CD14-positive monocyte (primary cell): ENCODE data around the gene KRT82. TPM values are rescaled to one million over a fixed set of nuclear protein-coding genes. Genes with fewer than 3 reads are reported as not detected.
"Not testable (repeated sequence)": the region's sequence is repeated elsewhere in the genome, so short reads cannot be mapped to it uniquely, and the experiment has no call there.

Experiments
- DNase-seq, 3 donors: peaks; one replicate each; pipeline ENCODE4 v3.0.0-alpha.2; 2011 to 2022
- H2AFZ ChIP-seq: 2 replicates; pipeline ENCODE4 v1.6.0; 2012; ENCODE audit warnings: mild to moderate bottlenecking, low read depth, low read length, inconsistent platforms; ENCODE audit not compliant: insufficient read depth, poor library complexity, severe bottlenecking
- H3K27ac ChIP-seq, 2 donors: 1 replicate in 1 of 2; 2 replicates in 1 of 2; pipeline ENCODE4 v1.5.1; 2012 to 2013; ENCODE audit warnings: low read length in 2 of 2, control low read depth in 1 of 2, inconsistent platforms in 1 of 2, low read depth in 1 of 2, mild to moderate bottlenecking in 1 of 2
- H3K27me3 ChIP-seq, 2 donors: one replicate each; pipeline versions ENCODE4 v1.6.0 to v1.6.1; 2011 to 2013; ENCODE audit warnings: low read length in 2 of 2; ENCODE audit not compliant: control insufficient read depth in 2 of 2, insufficient read depth in 2 of 2
- H3K36me3 ChIP-seq, 2 donors: replicated peaks in 1 of 2; 1 replicate in 1 of 2; 2 replicates in 1 of 2; pipeline versions ENCODE4 v1.5.1 to v1.6.1; 2012 to 2013; ENCODE audit warnings: low read length in 2 of 2, control low read depth in 1 of 2, inconsistent platforms in 1 of 2, mild to moderate bottlenecking in 1 of 2; ENCODE audit not compliant: insufficient read depth in 2 of 2, control insufficient read depth in 1 of 2
- H3K4me1 ChIP-seq, 2 donors: 1 replicate in 1 of 2; 2 replicates in 1 of 2; pipeline versions ENCODE4 v1.5.1 to v1.6.1; 2012 to 2013; ENCODE audit warnings: low read length in 2 of 2, control low read depth in 1 of 2, inconsistent platforms in 1 of 2, mild to moderate bottlenecking in 1 of 2, moderate library complexity in 1 of 2; ENCODE audit not compliant: insufficient read depth in 2 of 2, control insufficient read depth in 1 of 2
- H3K4me2 ChIP-seq: replicated peaks from 2 replicates; pipeline ENCODE3; 2012; ENCODE audit warnings: low read length, moderate library complexity, mild to moderate bottlenecking; ENCODE audit not compliant: poor library complexity, severe bottlenecking; ENCODE audit errors: extremely low read depth
- H3K4me3 ChIP-seq, 3 experiments: fragments of 200-600 bp in 1 of 3; sonication (generic) in 1 of 3; replicated peaks in 1 of 3; 1 replicate in 2 of 3; 2 replicates in 1 of 3; pipeline ENCODE4 v1.5.1; 2011 to 2013; ENCODE audit warnings: low read length in 3 of 3, mild to moderate bottlenecking in 3 of 3, control low read depth in 2 of 3, low read depth in 2 of 3, inconsistent platforms in 1 of 3, moderate library complexity in 1 of 3
- H3K79me2 ChIP-seq: 2 replicates; pipeline ENCODE4 v1.6.0; 2012; ENCODE audit warnings: mild to moderate bottlenecking, control low read depth, inconsistent platforms, low read length, moderate library complexity; ENCODE audit not compliant: insufficient read depth
- H3K9ac ChIP-seq: 2 replicates; pipeline ENCODE4 v1.6.0; 2017; ENCODE audit warnings: low read length, mild to moderate bottlenecking; ENCODE audit not compliant: insufficient read depth, poor library complexity, severe bottlenecking
- H3K9me3 ChIP-seq, 2 donors: replicated peaks in 1 of 2; 1 replicate in 1 of 2; 2 replicates in 1 of 2; pipeline versions ENCODE4 v1.5.1 to v1.6.1; 2012 to 2013; ENCODE audit warnings: low read length in 2 of 2, control low read depth in 1 of 2; ENCODE audit not compliant: control insufficient read depth in 1 of 2, insufficient read depth in 1 of 2
- H4K20me1 ChIP-seq: 2 replicates; pipeline ENCODE4 v1.6.0; 2012; ENCODE audit warnings: mild to moderate bottlenecking, low read length, control low read depth, moderate library complexity; ENCODE audit not compliant: insufficient read depth
- H3K27ac Mint-ChIP-seq, 7 donors: one replicate each; pipeline ENCODE4 v1.8.0; 2020; ENCODE audit warnings: mild to moderate bottlenecking in 7 of 7, mixed read lengths in 7 of 7, moderate library complexity in 6 of 7, inconsistent platforms in 2 of 7
- H3K27me3 Mint-ChIP-seq, 3 donors: one replicate each; pipeline ENCODE4 v1.8.0; 2021 to 2022; ENCODE audit warnings: low read depth in 3 of 3, mild to moderate bottlenecking in 3 of 3, mixed read lengths in 3 of 3, moderate library complexity in 3 of 3, inconsistent platforms in 1 of 3
- H3K36me3 Mint-ChIP-seq, 2 donors: one replicate each; pipeline ENCODE4 v1.8.0; 2020; ENCODE audit warnings: mixed read lengths in 2 of 2, inconsistent platforms in 1 of 2, mild to moderate bottlenecking in 1 of 2
- H3K4me1 Mint-ChIP-seq: one replicate; pipeline ENCODE4 v1.8.0; 2020; ENCODE audit warnings: mild to moderate bottlenecking, mixed read lengths
- H3K4me3 Mint-ChIP-seq, 2 donors: one replicate each; pipeline ENCODE4 v1.8.0; 2020; ENCODE audit warnings: mild to moderate bottlenecking in 2 of 2, mixed read lengths in 2 of 2, moderate library complexity in 1 of 2
- H3K9me3 Mint-ChIP-seq, 7 donors: one replicate each; pipeline ENCODE4 v1.8.0; 2020 to 2022; ENCODE audit warnings: mixed read lengths in 7 of 7, mild to moderate bottlenecking in 6 of 7, moderate library complexity in 6 of 7, inconsistent platforms in 2 of 7
- WGBS: methylation state at CpG from one replicate; pipeline ENCODE4 v1.1.5; 2013; ENCODE audit warnings: missing lambda C conversion rate; ENCODE audit not compliant: insufficient coverage; 5-methylcytosine and 5-hydroxymethylcytosine counted together
- intact Hi-C, 2 donors: fragments of 100-400 bp; cut with micrococcal nuclease; formaldehyde crosslinking; loops; one replicate each; pipeline versions ENCODE4 v1.15.0 to v1.15.1; 2023
- polyA plus RNA-seq, 3 donors: library from polyadenylated mRNA; depleted of rRNA in 1 of 3; unstranded in 2 of 3; stranded (reverse) in 1 of 3; fragments of 300-500 nt in 2 of 3; fragments of >200 nt in 1 of 3; fragmentation: Illumina TruSeq in 2 of 3; gene quantifications; 1 replicate in 2 of 3; 2 replicates in 1 of 3; pipeline ENCODE4 v1.2.3, GENCODE V29; 2012 to 2021
- TF ChIP-seq, protein P1 (sequence below): fragments of 200-600 bp; IDR thresholded peaks from one replicate; pipeline ENCODE4 v1.8.0; 2022; ENCODE audit warnings: antibody characterized with exemption, mild to moderate bottlenecking

KRT82 gene
- polyA plus RNA-seq, 3 donors: not detected

DNA sequence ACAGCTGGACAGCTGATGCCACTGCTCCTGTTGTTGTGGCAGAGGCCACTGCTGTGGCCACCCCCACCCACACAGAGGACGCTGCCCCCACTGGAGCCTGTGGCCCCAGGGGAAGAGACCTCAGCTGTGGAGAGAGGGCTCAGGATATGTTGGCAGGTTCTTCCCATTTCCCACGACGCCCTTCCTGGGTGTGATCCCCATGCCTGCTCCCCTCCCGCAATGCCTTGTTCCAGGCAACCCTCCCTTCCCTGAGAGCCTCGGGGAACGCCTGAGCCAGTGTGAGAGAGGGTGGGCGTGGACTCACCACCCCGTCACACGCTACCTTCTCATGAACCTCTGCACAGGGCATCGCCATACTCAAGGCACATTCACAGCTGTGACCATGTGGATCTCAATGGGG, 5.7 kb upstream of the KRT82 start:
- no CpG with 5 or more reads among the region's 10 CpGs for WGBS

DNA sequence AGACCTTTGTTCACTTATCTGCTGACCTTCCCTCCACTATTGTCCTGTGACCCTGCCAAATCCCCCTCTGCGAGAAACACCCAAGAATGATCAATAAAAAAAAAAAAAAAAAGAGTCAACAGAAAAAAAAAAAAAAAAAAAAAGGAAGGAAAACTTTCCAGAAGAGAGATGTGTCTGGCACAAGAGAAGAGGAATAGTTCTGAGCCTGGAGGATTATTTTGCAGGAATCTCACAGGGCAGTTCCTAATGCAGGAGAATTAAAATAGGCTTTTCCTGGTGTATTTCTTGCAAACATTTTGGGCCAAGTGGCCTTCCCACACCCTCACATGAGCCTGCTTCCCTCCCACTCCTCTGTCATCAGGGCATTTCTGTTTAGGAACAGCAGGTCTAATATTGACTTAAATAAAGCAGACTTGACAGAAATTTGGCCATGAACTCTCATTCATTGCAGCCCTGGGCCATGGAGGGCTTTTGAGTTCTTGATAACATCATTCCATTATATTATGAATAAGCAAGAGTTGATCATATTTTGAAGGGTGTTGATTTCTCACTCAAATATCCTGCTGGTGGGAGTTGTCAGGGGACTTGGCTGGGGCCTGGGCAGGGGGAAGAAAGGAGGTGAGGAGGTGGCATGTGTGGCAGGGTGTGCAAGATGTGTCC, 4.6 kb upstream of the KRT82 start:
- H2AFZ ChIP-seq, H3K27ac ChIP-seq, H3K27me3 ChIP-seq, H3K4me2 ChIP-seq, H3K9me3 Mint-ChIP-seq, H3K4me1 Mint-ChIP-seq, H3K9ac ChIP-seq, H3K4me3 Mint-ChIP-seq, H3K27ac Mint-ChIP-seq, H3K36me3 Mint-ChIP-seq, intact Hi-C loops, H3K4me1 ChIP-seq, H3K4me3 ChIP-seq, H3K36me3 ChIP-seq, H3K79me2 ChIP-seq, H3K9me3 ChIP-seq, H4K20me1 ChIP-seq, DNase-seq: not testable (repeated sequence)
- no CpG with 5 or more reads among the region's 1 CpG for WGBS
- H3K27me3 Mint-ChIP-seq: peaks cover 6 to 15% (median 12%) of the 10 kb centered on the region in 3 donors

More for the DNA sequence above, 5.7 kb upstream of the KRT82 start:
- Mint-ChIP-seq H3K27ac (no peak overlapping the region), H3K36me3 (no peaks in the 10 kb centered on the region), H3K9me3 (peaks cover 0 to 3% (median 1%) of the 10 kb centered on the region in 7 donors), H3K4me1 (peaks cover 4% of the 10 kb centered on the region), H3K4me3 (no peak overlapping the region), H3K27me3 (peaks cover 6 to 15% (median 12%) of the 10 kb centered on the region in 3 donors)
- no peaks in the 10 kb centered on the region for H3K4me1 ChIP-seq
- H3K9me3 ChIP-seq: no peaks in the 10 kb centered on the region
- no peaks in the 10 kb centered on the region for H4K20me1 ChIP-seq
- intact Hi-C loops: no loop called here
- H3K27ac ChIP-seq: no peak overlapping the region
- H2AFZ ChIP-seq: no peak overlapping the region
- H3K27me3 ChIP-seq: no peaks in the 10 kb centered on the region
- TF ChIP-seq, protein P1, sequence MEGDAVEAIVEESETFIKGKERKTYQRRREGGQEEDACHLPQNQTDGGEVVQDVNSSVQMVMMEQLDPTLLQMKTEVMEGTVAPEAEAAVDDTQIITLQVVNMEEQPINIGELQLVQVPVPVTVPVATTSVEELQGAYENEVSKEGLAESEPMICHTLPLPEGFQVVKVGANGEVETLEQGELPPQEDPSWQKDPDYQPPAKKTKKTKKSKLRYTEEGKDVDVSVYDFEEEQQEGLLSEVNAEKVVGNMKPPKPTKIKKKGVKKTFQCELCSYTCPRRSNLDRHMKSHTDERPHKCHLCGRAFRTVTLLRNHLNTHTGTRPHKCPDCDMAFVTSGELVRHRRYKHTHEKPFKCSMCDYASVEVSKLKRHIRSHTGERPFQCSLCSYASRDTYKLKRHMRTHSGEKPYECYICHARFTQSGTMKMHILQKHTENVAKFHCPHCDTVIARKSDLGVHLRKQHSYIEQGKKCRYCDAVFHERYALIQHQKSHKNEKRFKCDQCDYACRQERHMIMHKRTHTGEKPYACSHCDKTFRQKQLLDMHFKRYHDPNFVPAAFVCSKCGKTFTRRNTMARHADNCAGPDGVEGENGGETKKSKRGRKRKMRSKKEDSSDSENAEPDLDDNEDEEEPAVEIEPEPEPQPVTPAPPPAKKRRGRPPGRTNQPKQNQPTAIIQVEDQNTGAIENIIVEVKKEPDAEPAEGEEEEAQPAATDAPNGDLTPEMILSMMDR: no peak
- no peak overlapping the region for H3K9ac ChIP-seq
- no peak overlapping the region for H3K4me2 ChIP-seq
- no peaks in the 10 kb centered on the region for H3K36me3 ChIP-seq
- H3K79me2 ChIP-seq: no peaks in the 10 kb centered on the region
- no peak overlapping the region for H3K4me3 ChIP-seq
- no peak for DNase-seq
